Stimulated activated CD4-positive, alpha-beta T cell treated with anti-CD3 and anti-CD28 coated beads, TNF-alpha, amount 100 ng/mL, for 48 hours (primary cell): ENCODE data around the gene ZNF783.
"Not testable (repeated sequence)": the region's sequence is repeated elsewhere in the genome, so short reads cannot be mapped to it uniquely, and the experiment has no call there.

Experiments used
- DNase-seq, 3 donors: peaks; one replicate each; pipeline ENCODE4 v3.0.0-alpha.2; 2020; ENCODE audit warnings: low read depth in 3 of 3

Gene ZNF783

GRCh38 chr7:149240637-149241036 is 21.4 kb upstream of the ZNF783 start:
- DNase-seq, result no peak

- DNase-seq, result no peak
Observed at GRCh38 chr7:149241696-149242095, 20.3 kb upstream of the ZNF783 start.

- DNase-seq, result peak in 2 of 3 donors; percentile 44 to 62
Observed at GRCh38 chr7:149245244-149245643, 16.8 kb upstream of the ZNF783 start.

GRCh38 chr7:149245744-149246143 is 16.3 kb upstream of the ZNF783 start:
- DNase-seq, result no peak

GRCh38 chr7:149248777-149249176 is 13.2 kb upstream of the ZNF783 start:
- DNase-seq, result peak in 1 of 3 donors; percentile 39

GRCh38 chr7:149250151-149250550 is 11.8 kb upstream of the ZNF783 start:
- not testable (repeated sequence) for DNase-seq

GRCh38 chr7:149251518-149251917 is 10.5 kb upstream of the ZNF783 start:
- DNase-seq, result not testable (repeated sequence)

GRCh38 chr7:149252378-149252777 is 9.6 kb upstream of the ZNF783 start:
- DNase-seq, result no peak

- no peak for DNase-seq
Observed at GRCh38 chr7:149253665-149254064, 8.3 kb upstream of the ZNF783 start.

- DNase-seq, result no peak
Observed at GRCh38 chr7:149254181-149254858, 7.7 kb upstream of the ZNF783 start.

GRCh38 chr7:149255174-149255573 is 6.8 kb upstream of the ZNF783 start:
- no peak for DNase-seq

GRCh38 chr7:149256568-149256967 is 5.4 kb upstream of the ZNF783 start:
- DNase-seq, result no peak

GRCh38 chr7:149257146-149257545 is 4.8 kb upstream of the ZNF783 start:
- DNase-seq, result no peak

- DNase-seq, result peak in 1 of 3 donors; percentile 21
Observed at GRCh38 chr7:149261316-149261828, 624 bp upstream of the ZNF783 start.

- no peak for DNase-seq
Observed at GRCh38 chr7:149266451-149266850, 4.5 kb downstream of the ZNF783 start.

GRCh38 chr7:149267733-149268132 is 5.7 kb downstream of the ZNF783 start:
- no peak for DNase-seq

GRCh38 chr7:149274424-149274823 is 12.4 kb downstream of the ZNF783 start:
- DNase-seq, result not testable (repeated sequence)

GRCh38 chr7:149277871-149278270 is 15.9 kb downstream of the ZNF783 start:
- DNase-seq, result no peak

GRCh38 chr7:149278396-149278795 is 16.4 kb downstream of the ZNF783 start:
- DNase-seq, result no peak

GRCh38 chr7:149279111-149279743 is 17.2 kb downstream of the ZNF783 start:
- no peak for DNase-seq

- DNase-seq, result no peak
Observed at GRCh38 chr7:149280151-149280550, 18.2 kb downstream of the ZNF783 start.

GRCh38 chr7:149280661-149281507 is 18.9 kb downstream of the ZNF783 start:
- no peak for DNase-seq
